GM18870 (cell line): Measurements from ENCODE around the gene SSX2IP.
"Not testable (repeated sequence)": the region's sequence is repeated elsewhere in the genome, so short reads cannot be mapped to it uniquely, and the experiment has no call there.

ENCODE experiments used
- ATAC-seq: cut with Tn5 transposase; IDR thresholded peaks from one replicate; pipeline ENCODE4 v1.9.1; 2021; ENCODE audit warnings: moderate library complexity; ENCODE audit not compliant: unreplicated experiment

Gene SSX2IP

GRCh38 chr1:84677415-84678099, 12.7 kb downstream of the SSX2IP start:
- ATAC-seq: no peak

DNA sequence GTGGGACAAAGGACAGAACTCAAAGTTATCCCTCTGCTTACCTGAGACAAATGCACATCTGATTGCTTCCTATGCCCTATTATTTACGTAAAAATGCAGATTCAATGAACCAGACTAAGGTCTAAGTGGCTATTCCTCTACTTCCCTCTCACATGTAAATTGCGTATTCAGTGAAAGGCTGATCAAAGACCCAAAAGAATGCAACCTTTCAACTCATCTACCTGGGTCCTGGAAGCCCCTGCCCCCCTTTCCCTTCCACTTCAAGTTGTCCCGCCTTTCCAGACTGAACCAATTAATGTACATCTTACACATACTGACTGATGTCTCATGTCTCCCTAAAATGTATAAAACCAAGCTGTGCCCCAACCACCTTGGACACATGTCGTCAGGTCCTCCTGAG, 14.6 kb downstream of the SSX2IP start:
- no peak for ATAC-seq

DNA sequence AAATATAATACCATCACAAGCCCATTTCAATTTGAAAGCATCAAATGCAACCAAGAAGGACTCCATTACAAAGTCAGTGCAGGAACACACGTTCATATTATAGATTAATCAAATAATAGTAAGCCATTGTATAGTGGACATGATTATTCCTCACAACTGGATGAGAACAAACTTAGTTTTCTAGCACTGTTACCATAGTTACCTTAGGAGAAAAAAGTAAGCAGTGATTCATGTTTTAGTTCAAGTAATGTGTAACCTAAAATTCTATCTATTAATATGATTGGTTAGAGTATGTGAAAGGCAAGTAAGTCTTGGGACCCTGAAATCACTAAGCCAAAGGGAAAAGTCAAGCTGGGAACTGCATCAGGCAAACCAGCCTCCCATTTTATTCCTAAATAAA, 15.2 kb downstream of the SSX2IP start:
- ATAC-seq: no peak

- ATAC-seq: no peak
These were observed 15.6 kb downstream of the SSX2IP start for GRCh38 chr1:84674705-84675104.

GRCh38 chr1:84674021-84674420, 16.2 kb downstream of the SSX2IP start:
- ATAC-seq: no peak

DNA sequence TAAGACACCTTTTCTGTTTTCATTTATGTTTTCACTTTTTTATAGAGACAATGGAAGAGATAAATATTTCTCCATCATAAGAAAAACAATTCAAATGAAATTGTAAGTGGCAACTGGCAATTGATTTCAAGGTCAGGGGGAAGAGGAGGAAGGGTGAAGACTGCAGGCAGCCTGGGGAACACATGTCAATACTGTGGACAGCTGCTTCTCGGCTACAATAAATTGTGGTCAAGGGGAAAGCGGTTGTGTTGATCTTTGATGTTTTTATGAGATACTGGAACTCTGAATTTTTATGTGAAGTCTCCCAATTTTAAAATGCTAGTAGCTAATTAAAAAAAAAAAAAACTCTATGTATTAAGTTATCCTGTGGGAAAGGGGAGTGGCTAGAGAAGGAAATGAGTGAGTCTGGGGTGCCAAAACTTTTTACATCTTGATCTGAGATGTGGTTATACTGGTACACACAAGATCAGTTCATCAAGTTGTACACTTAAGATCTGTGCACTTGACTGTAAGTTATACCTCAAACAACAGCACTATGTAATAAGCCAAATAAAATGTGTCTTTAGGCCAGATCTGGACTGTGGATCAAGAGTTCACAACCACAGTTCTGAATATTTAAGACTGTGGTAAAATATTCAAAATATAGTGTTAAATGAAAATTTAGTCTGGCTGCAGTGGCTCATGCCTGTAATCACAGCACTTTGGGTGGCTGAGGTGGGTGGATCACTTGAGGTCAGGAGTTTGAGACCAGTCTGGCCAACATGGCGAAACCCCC, 18.0 kb downstream of the SSX2IP start:
- ATAC-seq: no peak

- no peak for ATAC-seq
These were observed 20.4 kb downstream of the SSX2IP start for GRCh38 chr1:84669831-84670230.

DNA sequence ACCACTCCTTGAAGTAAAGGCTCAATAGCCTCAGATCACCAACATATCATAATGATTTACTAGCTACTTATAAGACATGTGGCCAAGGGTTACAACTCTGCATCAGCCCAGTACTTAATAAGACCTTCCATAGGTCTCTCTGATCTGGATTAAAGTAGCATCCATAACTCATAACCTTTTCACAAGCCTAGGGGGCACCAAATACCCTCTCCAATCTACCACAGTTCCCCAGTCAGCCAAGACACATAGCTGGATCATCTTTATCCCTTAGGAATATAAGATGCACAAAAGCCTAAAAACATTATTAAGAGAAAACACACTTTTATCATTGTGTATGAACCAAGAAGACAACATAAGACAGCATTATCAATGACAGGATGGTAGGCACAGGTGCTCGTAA, 22.1 kb downstream of the SSX2IP start:
- no peak for ATAC-seq

GRCh38 chr1:84665703-84666317, 24.5 kb downstream of the SSX2IP start:
- no peak for ATAC-seq

DNA sequence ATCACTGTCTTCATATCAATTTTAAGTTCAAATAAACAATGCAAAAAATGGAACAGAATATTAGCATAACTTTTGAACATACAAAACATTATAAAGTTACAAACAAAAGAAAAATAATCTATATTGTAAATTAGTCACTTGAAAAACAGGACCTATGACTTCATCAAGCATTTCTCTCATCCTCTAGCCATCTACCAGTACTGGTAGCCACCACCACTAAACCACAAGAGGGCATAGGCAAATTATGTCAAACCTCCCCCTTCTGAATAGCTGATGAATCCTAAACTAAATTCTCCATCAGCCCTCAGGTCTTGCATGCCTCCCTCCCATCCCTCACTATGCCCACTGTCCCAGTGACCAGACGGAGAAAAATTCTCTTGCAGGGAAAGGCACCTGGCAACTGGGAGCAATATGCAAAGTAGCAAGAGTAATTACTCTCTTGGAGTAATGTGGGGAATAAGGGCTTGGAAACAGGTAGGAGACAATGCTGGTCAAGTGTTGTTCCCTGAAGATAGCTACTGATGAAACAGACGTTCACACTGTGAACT, 37.1 kb downstream of the SSX2IP start:
- no peak for ATAC-seq

GRCh38 chr1:84644472-84644871, 45.8 kb downstream of the SSX2IP start:
- ATAC-seq: no peak

DNA sequence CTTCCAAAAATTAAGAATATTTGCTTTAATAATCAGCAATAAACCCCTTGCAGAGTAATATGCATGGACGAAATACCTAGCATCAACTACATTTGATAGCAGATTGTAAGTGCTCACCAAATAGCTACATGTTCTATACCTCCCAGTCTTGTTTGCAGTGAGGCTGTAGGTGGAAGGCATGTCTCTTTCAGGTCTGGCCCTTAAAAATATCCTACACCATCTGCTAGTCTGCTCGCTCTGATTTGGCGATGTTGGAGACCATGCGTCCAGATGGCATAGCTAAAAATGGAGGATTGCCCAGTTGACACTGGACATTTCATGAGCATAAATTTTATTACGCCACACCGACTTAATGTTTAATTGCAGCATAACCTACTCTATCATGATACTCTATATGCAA, 47.1 kb downstream of the SSX2IP start:
- no peak for ATAC-seq

DNA sequence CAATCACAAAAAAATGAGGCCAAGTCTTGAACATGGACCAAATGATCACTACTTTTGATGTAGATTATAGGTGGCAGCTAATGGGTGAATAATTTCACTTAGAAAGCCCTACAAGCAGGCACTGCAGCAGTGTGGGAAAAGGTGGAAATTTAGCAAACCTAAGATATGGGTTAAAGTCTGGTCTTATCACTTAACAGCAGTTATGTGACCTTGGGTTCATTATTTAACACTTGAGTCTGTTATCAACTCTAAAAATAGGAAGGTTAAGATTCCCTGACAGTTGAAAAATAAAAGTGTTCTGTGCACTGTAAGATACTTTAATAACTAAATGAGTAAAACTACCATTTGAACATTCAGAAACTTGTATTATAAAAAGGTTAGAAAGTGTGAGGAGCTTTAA, 47.5 kb downstream of the SSX2IP start:
- ATAC-seq: no peak

DNA sequence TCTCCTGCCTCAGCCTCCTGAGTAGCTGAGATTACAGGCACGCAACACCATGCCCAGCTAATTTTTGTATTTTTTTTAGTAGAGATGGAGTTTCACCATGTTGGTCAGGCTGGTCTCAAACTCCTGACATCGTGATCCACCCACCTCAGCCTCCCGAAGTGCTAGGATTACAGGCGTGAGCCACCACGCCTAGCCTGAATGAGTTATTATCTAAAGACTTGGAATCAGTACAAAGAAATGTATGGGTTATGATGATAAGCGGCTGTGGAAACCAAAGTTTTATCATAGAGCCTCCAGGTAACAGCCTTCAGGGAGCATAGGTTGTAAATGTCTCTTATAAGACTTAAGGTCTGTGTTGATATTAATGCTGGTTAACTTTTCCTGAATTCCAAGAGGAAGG, 50.5 kb downstream of the SSX2IP start:
- not testable (repeated sequence) for ATAC-seq

- no peak for ATAC-seq
These were observed 54.8 kb downstream of the SSX2IP start for GRCh38 chr1:84635429-84635828.

- ATAC-seq: no peak
These were observed 55.6 kb downstream of the SSX2IP start for GRCh38 chr1:84634536-84635205.

GRCh38 chr1:84632673-84633434, 57.4 kb downstream of the SSX2IP start:
- ATAC-seq: peak; percentile 82

- ATAC-seq: no peak
These were observed 58.1 kb downstream of the SSX2IP start for GRCh38 chr1:84632137-84632536.

GRCh38 chr1:84624876-84625275, 65.4 kb downstream of the SSX2IP start:
- no peak for ATAC-seq

DNA sequence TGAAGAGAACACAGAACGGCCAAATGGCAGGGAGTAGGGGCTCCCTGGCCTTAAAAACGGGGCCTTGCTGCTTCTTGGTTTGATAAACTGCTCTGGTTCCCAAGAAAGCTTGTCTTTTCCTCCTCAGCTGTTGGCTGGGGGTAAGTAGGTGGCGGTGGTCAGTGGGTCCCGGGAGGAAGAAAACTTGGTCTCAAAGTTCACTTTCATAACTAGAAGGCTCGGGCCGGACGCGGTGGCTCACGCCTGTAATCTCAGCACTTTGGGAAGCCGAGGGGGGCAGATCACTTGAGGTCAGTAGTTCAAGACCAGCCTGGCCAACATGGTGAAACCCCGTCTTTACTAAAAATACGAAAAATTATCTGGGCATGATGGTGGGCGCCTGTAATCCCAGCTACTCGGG, 68.7 kb downstream of the SSX2IP start:
- ATAC-seq: no peak
